ENCODE results near the gene LDLRAD2.
A peak's percentile ranks its signal among the peaks of the same experiment; 100 is the strongest.
"Not testable (repeated sequence)": the region's sequence is repeated elsewhere in the genome, so short reads cannot be mapped to it uniquely, and the experiment has no call there.

LDLRAD2 gene

GRCh38 chr1:21811875-21812305 is at the start of gene LDLRAD2:
TSS of gene LDLRAD2 (plus strand) at chr1:21812265. CDS start at chr1:21812452, 187 bp downstream.
- no peak for DNase-seq (ENCODE audit: low spot score)

DNA sequence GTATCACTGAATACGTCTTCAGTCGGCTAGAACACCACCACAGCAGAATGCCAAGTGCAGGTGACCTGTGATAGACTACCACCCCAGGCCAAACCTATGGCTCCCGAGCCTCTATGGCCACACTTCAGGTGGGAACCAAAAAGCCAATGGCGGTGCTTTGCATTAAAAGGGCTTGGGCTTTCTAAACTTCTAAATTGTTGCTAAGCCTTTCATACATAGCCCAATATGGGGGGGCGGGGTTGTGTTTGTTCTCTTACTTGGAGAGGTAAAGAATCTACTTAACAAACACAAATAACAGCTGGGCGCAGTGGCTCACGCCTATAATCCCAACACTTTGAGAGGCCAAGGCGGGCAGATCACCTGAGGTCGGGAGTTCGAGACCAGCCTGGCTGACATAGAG is 48.8 kb upstream of the LDLRAD2 start:
- no peak for DNase-seq (ENCODE audit: low spot score)

DNA sequence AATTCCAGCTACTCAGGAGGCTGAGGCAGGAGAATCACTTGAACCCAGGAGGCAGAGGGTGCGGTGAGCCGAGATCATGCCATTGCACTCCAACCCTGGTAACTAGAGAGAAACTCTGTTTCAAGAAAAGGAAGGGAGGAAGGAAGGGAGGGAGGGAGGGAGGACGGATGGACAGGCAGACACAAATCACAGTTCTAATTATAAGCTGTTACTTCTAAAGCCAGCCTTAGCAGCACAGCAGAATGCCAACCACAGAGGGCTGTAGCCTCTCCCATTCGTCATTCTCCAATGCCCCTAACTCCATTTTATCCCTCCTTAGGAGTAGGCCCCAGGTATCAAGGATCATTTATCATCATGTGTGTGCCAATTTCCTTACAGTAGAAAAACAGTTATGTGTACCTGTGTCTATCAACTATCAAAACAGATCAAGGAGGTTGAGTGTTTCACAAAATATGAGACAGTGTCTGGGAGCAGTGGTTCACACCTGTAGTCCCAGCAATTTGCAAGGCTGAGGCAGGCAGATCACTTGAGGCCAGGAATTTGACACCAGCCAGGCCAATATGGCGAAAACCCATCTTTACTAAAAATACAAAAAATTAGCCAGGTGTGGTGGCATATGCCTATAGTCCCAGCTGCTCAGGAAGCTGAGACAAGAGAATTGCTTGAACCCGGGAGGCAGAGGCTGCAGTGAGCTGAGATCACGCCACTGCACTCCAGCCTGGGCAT is 48.2 kb upstream of the LDLRAD2 start:
- no peak for DNase-seq (ENCODE audit: low spot score)

- no peak for DNase-seq (ENCODE audit: low spot score)
Measured at GRCh38 chr1:21764615-21765423, 47.2 kb upstream of the LDLRAD2 start.

DNA sequence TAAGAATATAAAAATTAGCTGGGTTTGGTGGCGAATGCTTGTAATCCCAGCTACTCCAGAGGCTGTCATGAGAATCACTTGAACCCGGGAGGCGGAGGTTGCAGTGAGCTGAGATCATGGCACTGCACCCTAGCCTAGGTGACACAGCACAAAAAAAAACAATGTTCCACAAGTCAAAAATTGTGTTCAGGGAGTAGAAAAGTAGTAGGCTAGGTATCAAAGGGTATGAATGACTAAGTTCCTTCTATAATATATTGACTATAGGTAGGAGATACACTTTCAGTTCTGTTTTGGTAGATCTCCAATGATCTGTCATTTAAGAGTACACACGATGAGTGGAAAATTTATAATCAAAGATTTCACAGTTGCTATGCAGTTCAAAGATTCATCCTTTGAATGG is 45.9 kb upstream of the LDLRAD2 start:
- DNase-seq (ENCODE audit: low spot score), result no peak

DNA sequence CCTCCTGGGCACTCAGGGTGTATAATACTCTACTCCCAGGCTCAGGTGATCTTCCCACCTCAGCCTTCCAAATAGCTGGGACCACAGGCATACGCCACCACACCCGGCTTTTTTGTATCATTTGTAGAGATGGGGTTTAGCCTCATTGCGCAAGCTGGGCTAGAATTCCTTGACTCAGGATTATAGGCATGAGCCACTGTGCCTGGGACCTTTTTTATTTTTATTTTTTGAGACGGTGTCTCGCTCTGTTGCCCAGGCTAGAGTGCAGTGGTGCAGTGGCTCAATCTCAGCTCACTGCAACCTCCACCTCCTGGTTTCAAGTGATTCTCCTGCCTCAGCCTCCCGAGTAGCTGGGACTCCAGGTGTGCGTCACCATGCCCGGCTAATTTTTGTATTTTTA is 45.0 kb upstream of the LDLRAD2 start:
- not testable (repeated sequence) for DNase-seq (ENCODE audit: low spot score)

DNA sequence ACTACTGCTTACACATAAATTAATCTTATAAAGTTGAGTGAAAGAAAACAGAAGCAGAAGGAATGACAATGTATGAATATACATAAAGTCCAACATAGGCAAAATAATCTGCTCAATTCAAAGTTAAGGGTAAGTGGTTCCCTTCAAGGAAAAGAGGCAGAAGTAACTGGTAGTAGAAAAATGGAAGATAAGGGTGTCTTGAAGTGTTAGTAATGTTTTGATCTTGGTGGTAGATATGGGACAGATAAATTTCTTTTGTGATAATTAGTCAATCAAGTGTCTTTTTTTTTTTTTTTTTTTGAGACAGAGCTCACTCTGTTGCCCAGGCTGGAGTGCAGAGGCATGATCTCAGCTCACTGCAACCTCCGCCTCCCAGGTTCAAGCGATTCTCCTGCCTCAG is 41.9 kb upstream of the LDLRAD2 start:
- no peak for DNase-seq (ENCODE audit: low spot score)

- not testable (repeated sequence) for DNase-seq (ENCODE audit: low spot score)
Measured at GRCh38 chr1:21770602-21771001, 41.5 kb upstream of the LDLRAD2 start.

DNA sequence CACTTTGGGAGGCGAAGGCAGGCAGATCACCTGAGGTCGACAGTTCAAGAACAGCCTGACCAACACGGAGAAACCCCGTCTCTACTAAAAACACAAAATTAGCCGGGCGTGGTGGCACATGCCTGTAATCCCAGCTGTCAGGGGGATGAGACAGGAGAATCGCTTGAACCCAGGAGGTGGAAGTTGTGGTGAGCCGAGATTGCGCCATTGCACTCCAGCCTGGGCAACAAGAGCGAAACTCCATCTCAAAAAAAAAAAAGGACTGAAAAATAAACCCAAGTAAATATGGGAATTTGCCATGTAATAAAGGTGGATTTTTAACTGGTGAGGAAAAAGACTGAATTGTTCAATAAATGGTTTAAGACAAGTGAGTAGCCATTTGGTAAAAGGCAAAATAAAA is 40.4 kb upstream of the LDLRAD2 start:
- not testable (repeated sequence) for DNase-seq (ENCODE audit: low spot score)

GRCh38 chr1:21773585-21773984 is 38.5 kb upstream of the LDLRAD2 start:
- peak; percentile 34 for DNase-seq (ENCODE audit: low spot score)

DNA sequence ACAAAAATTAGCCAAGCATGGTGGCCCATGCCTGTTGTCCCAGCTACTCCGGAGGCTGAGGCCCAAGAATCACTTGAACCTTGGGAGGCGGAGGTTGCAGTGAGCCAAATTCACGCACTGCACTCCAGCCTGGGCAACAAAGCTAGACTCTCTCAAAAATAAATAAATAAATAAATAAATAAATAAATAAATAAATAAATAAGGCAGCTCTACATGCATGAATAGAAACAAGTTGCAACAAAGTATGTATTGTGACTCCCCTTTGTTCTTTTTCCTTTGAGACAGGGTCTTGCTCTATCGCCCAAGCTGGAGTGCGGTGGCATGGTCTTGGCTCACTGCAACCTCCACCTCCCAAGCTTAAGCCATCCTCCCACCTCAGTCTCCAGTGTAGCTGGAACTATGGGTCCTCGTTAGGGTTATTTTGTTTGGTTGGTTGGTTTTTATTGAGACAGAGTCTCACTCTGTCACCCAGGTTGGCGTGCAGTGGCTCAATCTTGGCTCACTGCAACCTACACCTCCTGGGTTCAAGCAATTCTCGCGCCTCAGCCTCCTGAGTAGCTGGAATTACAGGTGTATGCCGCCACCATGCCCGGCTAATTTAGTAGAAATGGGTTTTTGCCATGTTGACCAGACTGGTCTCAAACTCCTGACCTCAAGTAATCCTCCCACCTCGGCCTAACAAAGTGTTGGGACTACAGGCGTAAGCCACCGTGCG is 37.1 kb upstream of the LDLRAD2 start:
- no peak for DNase-seq (ENCODE audit: low spot score)

DNA sequence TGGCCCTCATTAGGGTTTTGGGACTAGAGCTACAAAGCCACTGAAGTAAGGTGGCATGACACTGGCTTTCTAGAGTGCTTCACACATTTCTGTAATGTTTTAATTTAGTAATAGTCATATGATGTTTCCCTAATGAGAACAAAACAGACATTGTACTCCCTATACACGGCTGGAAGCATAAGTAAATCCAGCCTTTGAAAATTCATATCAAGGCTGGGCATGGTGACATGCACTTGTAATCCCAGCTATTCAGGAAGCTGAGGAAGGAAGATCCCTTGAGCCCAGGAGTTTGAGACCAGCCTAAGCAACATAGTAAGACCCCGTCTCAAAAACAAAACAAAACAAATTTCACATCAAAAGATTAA is 36.5 kb upstream of the LDLRAD2 start:
- DNase-seq (ENCODE audit: low spot score), result no peak

- no peak for DNase-seq (ENCODE audit: low spot score)
Measured at GRCh38 chr1:21775985-21776562, 36.0 kb upstream of the LDLRAD2 start.

- not testable (repeated sequence) for DNase-seq (ENCODE audit: low spot score)
Measured at GRCh38 chr1:21776925-21777324, 35.1 kb upstream of the LDLRAD2 start.

- no peak for DNase-seq (ENCODE audit: low spot score)
Measured at GRCh38 chr1:21778405-21778727, 33.7 kb upstream of the LDLRAD2 start.

DNA sequence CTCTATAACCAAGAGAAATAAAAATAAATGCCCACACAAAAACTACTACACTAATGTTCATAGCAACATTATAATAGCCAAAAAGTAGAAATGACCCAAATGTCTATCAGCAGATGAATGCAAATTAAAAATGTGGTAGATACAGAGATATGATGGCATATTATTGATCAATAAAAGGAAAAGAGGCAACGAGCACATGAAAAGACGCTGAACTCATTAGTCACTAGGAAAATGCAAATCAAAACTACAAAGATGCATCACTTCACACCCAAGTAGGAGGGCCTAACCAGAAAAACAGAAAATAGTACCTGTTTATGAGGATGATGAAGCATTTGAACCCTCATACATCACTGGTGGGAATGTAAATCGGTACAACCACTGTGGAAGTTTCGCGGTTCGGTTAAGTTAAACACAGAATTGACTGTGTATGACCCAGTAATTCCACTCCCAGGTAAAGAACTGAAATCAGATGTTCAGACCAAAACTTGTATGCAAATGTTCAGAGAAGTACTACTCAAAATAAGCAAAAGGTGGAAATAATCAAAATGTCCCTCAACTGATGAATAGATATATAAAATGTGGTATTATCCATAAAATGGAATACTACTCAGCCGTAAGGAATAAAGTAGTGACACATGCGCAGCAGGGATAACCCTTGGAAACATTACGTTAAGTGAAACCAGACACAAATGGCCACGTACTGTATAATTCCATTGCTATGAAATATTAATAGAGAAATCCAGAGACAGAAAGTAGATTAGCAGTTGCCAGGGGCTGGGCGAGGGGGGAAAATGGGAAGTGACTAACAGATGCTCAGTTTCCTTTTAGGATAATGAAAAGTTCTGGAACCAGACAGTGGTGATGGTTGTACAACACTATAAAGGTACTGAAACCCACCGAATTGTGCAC is 32.2 kb upstream of the LDLRAD2 start:
- DNase-seq (ENCODE audit: low spot score), result peak; percentile 38

DNA sequence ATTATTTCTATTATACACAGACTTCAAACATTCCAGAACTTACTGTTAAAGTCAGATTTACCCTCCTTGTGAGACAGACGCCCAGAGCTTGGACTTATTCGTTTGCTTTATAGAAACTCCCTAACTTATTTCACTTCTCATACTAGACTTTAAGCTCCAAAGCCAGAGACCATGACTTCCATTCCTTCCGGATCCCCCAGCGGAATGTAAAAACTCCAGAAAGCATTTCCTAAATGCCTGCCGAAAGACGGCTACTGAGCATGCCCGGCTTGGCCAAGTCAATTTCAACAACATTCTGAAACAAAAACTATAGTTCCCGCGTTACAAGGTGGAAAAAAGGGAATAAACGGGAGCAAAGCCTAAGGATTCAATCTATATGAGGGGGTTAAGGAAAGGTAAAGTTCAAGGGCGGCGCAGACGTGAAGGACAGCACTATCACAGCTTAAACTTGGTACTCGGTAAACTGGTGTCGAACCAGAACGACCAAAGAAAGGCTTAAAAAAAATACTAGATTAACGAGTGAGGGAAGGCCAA is 30.2 kb upstream of the LDLRAD2 start:
- DNase-seq (ENCODE audit: low spot score), result no peak

- peak; percentile 39 for DNase-seq (ENCODE audit: low spot score)
Measured at GRCh38 chr1:21782349-21782867, 29.7 kb upstream of the LDLRAD2 start.

- peak; percentile 97 for DNase-seq (ENCODE audit: low spot score)
Measured at GRCh38 chr1:21782868-21783678, 29.0 kb upstream of the LDLRAD2 start, which contains the start of gene USP48. TSS of gene USP48 (minus strand) at chr1:21783149. CDS start at chr1:21782957, 192 bp downstream.
